ENCODE data around the gene ATRNL1.
"Not testable (repeated sequence)": the region's sequence is repeated elsewhere in the genome, so short reads cannot be mapped to it uniquely, and the experiment has no call there.

DNA sequence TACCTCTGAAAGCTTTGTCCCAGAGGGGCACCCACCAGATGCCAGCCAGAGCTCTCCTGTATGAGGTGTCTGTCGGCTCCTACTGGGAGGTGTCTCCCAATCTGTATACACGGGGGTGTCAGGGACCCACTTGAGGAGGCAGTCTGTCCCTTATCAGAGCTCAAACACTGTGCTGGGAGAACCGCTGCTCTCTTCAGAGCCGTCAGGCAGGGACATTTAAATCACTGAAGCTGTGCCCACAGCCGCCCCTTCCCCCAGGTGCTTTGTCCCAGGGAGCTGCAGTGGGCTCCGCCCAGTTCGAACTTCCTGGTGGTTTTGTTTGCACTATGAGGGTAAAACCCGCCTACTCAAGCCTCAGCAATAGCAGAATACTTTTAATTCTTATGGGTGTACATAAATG lies 665.3 kb downstream of the ATRNL1 start:
- TF ChIP-seq SUZ12 (IDR thresholded peaks at IDR 0.05; ENCODE audit: extremely low read depth, insufficient read depth, insufficient read length); ZNF274 (IDR thresholded peaks at IDR 0.05; ENCODE audit: low read depth, low read length); YY1 (IDR thresholded peaks at IDR 0.05; ENCODE audit: insufficient read depth, insufficient read length): not testable (repeated sequence)

All from NT2/D1 (cell line).